Neuronal stem cell (in vitro differentiated cells): ENCODE data around the gene TBC1D20.
A peak's percentile ranks its signal among the peaks of the same experiment; 100 is the strongest.

Experiments
- DNase-seq: peaks from one replicate; pipeline ENCODE4 v3.0.0-alpha.2; 2013; ENCODE audit warnings: low spot score
- H2AFZ ChIP-seq: one replicate; pipeline ENCODE4 v1.6.1; 2013; ENCODE audit warnings: mild to moderate bottlenecking, low read length, inconsistent platforms
- H2AK5ac ChIP-seq: 2 replicates; pipeline ENCODE4 v1.6.1; 2013; ENCODE audit warnings: low read depth, mild to moderate bottlenecking, inconsistent platforms, low read length, moderate library complexity, mixed read lengths
- H2BK120ac ChIP-seq: 2 replicates; pipeline ENCODE4 v1.6.1; 2013; ENCODE audit warnings: low read depth, mild to moderate bottlenecking, inconsistent platforms, low read length, moderate library complexity, mixed read lengths
- H2BK12ac ChIP-seq: one replicate; pipeline ENCODE4 v1.6.1; 2013; ENCODE audit warnings: low read length, inconsistent platforms
- H2BK15ac ChIP-seq: 2 replicates; pipeline ENCODE4 v1.6.1; 2013; ENCODE audit warnings: mild to moderate bottlenecking, low read length, inconsistent platforms, mixed read lengths
- H2BK5ac ChIP-seq: one replicate; pipeline ENCODE4 v1.6.1; 2013; ENCODE audit warnings: inconsistent platforms, mild to moderate bottlenecking, low read length, moderate library complexity
- H3K14ac ChIP-seq: one replicate; pipeline ENCODE4 v1.6.1; 2013; ENCODE audit warnings: low read length, inconsistent platforms
- H3K18ac ChIP-seq: 2 replicates; pipeline ENCODE4 v1.6.1; 2013; ENCODE audit warnings: low read length, inconsistent platforms
- H3K23ac ChIP-seq: 2 replicates; pipeline ENCODE4 v1.6.1; 2013; ENCODE audit warnings: low read depth, mild to moderate bottlenecking, mixed read lengths, low read length, inconsistent platforms; ENCODE audit not compliant: poor library complexity
- H3K27ac ChIP-seq: replicated peaks from 3 replicates; pipeline ENCODE4 v1.5.1; 2013; ENCODE audit warnings: low read length, inconsistent platforms
- H3K27me3 ChIP-seq, 3 experiments: 2 replicates each; pipeline ENCODE4 v1.6.1; 2013; ENCODE audit warnings: low read length in 3 of 3, mild to moderate bottlenecking in 2 of 3, inconsistent platforms in 1 of 3, low read depth in 1 of 3, mixed read lengths in 1 of 3, moderate library complexity in 1 of 3; ENCODE audit not compliant: control insufficient read depth in 3 of 3, insufficient read depth in 3 of 3
- H3K36me3 ChIP-seq, 2 donors: replicated peaks in 1 of 2; 2 replicates each; pipeline ENCODE4 v1.6.1; 2013; ENCODE audit warnings: low read length in 2 of 2; ENCODE audit not compliant: control insufficient read depth in 2 of 2, insufficient read depth in 2 of 2
- H3K4ac ChIP-seq: 2 replicates; pipeline ENCODE4 v1.6.1; 2013; ENCODE audit warnings: inconsistent platforms, mild to moderate bottlenecking, low read length, moderate library complexity
- H3K4me1 ChIP-seq, 2 donors: 1 replicate in 1 of 2; 2 replicates in 1 of 2; pipeline ENCODE4 v1.6.1; 2013; ENCODE audit warnings: low read length in 2 of 2, low read depth in 1 of 2; ENCODE audit not compliant: control insufficient read depth in 2 of 2, insufficient read depth in 1 of 2
- H3K4me2 ChIP-seq: one replicate; pipeline ENCODE4 v1.6.1; 2013; ENCODE audit warnings: mild to moderate bottlenecking, low read length, inconsistent platforms; ENCODE audit not compliant: insufficient read depth, poor library complexity, severe bottlenecking
- H3K4me3 ChIP-seq, 2 donors: 2 replicates each; pipeline ENCODE4 v1.5.1; 2013; ENCODE audit warnings: low read length in 2 of 2, mild to moderate bottlenecking in 2 of 2, inconsistent platforms in 1 of 2, moderate library complexity in 1 of 2
- H3K79me1 ChIP-seq: one replicate; pipeline ENCODE4 v1.6.1; 2013; ENCODE audit warnings: low read depth, mild to moderate bottlenecking, inconsistent platforms, low read length, moderate library complexity
- H3K9ac ChIP-seq: one replicate; pipeline ENCODE4 v1.6.1; 2013; ENCODE audit warnings: mild to moderate bottlenecking, low read depth, low read length, inconsistent platforms; ENCODE audit not compliant: poor library complexity
- H3K9me3 ChIP-seq, 2 donors: replicated peaks in 1 of 2; 2 replicates each; pipeline versions ENCODE3 to v1.6.1; 2013; ENCODE audit warnings: low read length in 2 of 2, mild to moderate bottlenecking in 2 of 2, inconsistent platforms in 1 of 2, low read depth in 1 of 2, mixed read lengths in 1 of 2, moderate library complexity in 1 of 2; ENCODE audit not compliant: control insufficient read depth in 2 of 2, insufficient read depth in 1 of 2
- H4K8ac ChIP-seq: one replicate; pipeline ENCODE4 v1.6.1; 2013; ENCODE audit warnings: low read depth, mild to moderate bottlenecking, inconsistent platforms, low read length, moderate library complexity
- H4K91ac ChIP-seq: one replicate; pipeline ENCODE4 v1.6.1; 2013; ENCODE audit warnings: low read length, low read depth, mild to moderate bottlenecking, inconsistent platforms; ENCODE audit not compliant: poor library complexity
- WGBS, 2 donors: extraction: QIAGEN DNeasy Blood & Tissue Kit; methylation state at CpG; one replicate each; pipeline ENCODE4 v1.1.7; 2013; ENCODE audit warnings: missing lambda C conversion rate in 2 of 2, mixed read lengths in 1 of 2; ENCODE audit not compliant: insufficient read length in 2 of 2, insufficient replicate concordance in 1 of 2; ENCODE audit errors: extremely low coverage in 2 of 2; 5-methylcytosine and 5-hydroxymethylcytosine counted together

TBC1D20 gene

GRCh38 chr20:426566-426965 lies 35.8 kb downstream of the TBC1D20 start:
- H3K27ac ChIP-seq, result no peak overlapping the region
- no peaks in the 10 kb centered on the region for H3K4me1 ChIP-seq
- H3K14ac ChIP-seq, result no peak overlapping the region
- H3K79me1 ChIP-seq, result peaks cover 3% of the 10 kb centered on the region
- H4K91ac ChIP-seq, result no peak overlapping the region
- no peak overlapping the region for H2AK5ac ChIP-seq
- no peak overlapping the region for H3K4me2 ChIP-seq
- H3K27me3 ChIP-seq, result no peaks in the 10 kb centered on the region
- H2BK15ac ChIP-seq, result no peak overlapping the region
- H2BK120ac ChIP-seq, result no peak overlapping the region
- no peak overlapping the region for H3K4ac ChIP-seq
- no peak overlapping the region for H3K4me3 ChIP-seq
- H3K23ac ChIP-seq, result no peak overlapping the region
- no peak overlapping the region for H2BK5ac ChIP-seq
- no peak overlapping the region for H3K18ac ChIP-seq
- no peak overlapping the region for H3K9ac ChIP-seq
- no peak overlapping the region for H2BK12ac ChIP-seq
- H3K9me3 ChIP-seq, result peaks cover 0 to 2% of the 10 kb centered on the region in 2 donors
- no peak for DNase-seq
- peaks cover 33 to 77% of the 10 kb centered on the region in 2 donors for H3K36me3 ChIP-seq
- H4K8ac ChIP-seq, result no peak overlapping the region
- H2AFZ ChIP-seq, result no peak overlapping the region
- WGBS, 2 donors, result no CpG with 5 or more reads among the region's 2 CpGs

DNA sequence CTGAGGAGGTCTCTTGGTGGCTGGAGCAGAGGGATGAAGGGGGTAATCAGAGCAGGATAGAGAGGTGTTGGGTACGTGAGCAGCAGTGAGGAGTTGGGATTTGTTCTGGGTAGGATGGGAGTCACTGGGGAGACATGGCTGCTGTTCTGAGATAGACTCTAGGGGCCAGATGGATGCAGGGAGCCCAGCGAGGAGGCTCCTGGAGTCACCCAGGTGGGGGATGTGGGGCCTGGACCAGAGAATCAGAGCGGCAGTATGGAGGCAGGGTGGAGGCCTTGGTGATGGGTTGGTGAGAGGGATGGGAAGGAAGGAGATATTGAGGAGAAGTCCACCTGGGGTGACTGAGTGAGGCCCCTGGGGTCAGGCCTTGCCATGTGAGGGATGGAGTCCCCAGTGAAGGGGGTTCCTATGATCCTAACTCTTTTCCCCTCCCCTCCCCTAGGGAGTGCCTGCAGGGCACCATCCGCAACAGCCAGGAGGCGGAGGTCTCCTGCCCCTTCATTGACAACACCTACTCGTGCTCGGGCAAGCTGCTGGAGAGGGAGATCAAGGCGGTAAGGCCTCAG lies 40.6 kb downstream of the TBC1D20 start:
- no CpG with 5 or more reads among the region's 8 CpGs for WGBS, 2 donors
- Histone ChIP-seq H3K9me3 (peaks cover 0 to 2% of the 10 kb centered on the region in 2 donors), H3K36me3 (peaks cover 38 to 79% of the 10 kb centered on the region in 2 donors)

DNA sequence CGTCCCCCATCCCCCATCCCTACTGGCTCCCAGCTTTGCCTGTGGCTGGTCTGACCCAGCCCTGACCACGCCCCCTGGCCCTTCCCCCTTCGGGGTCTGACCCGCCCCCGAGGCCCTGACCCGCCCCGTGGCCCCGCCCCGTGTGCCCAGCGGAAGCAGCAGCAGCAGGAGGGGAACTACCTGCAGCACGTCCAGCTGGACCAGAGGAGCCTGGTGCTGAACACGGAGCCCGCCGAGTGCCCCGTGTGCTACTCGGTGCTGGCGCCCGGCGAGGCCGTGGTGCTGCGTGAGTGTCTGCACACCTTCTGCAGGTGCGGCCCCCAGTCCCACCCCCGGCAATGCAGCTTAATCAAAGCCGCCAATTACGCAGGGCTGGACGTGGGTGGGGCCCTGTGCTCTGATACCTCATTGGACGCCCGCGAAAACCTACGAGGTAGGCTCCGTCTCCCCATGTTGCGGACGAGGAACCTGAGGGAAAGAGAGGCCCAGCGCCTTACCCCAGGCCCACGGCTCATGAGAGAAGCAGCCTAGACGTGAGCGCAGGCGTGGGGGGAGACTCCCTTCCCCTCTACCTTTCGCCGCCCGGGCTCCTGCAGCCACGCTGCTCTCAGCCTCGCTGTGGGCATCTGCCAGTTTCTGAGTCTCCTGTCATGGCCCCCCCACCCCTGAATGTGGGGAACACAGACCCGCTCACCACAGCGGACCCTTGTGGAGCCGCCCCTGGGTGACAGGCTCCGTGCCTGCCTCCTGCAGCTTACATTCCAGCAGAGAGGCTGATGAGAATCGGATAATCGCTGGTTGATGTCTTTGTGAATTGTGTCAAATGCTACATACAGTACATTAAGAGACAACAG lies 41.4 kb downstream of the TBC1D20 start:
- H3K9me3 ChIP-seq, result peaks cover 0 to 2% of the 10 kb centered on the region in 2 donors
- no peak overlapping the region for H2BK12ac ChIP-seq
- H3K4me2 ChIP-seq, result no peak overlapping the region
- H2AFZ ChIP-seq, result no peak overlapping the region
- no peak overlapping the region for H3K18ac ChIP-seq
- no peak overlapping the region for H4K8ac ChIP-seq
- no peak overlapping the region for H4K91ac ChIP-seq
- WGBS, 2 donors, result no CpG with 5 or more reads among the region's 49 CpGs
- no peak overlapping the region for H3K9ac ChIP-seq
- H3K23ac ChIP-seq, result no peak overlapping the region
- no peak overlapping the region for H3K4me3 ChIP-seq
- H3K36me3 ChIP-seq, result peaks cover 37 to 78% of the 10 kb centered on the region in 2 donors
- no peak overlapping the region for H2BK15ac ChIP-seq
- no peak overlapping the region for H3K14ac ChIP-seq
- H2BK5ac ChIP-seq, result peak overlapping the region; percentile 75
- H3K27ac ChIP-seq, result no peak overlapping the region
- peak overlapping the region; percentile 53 for H3K4ac ChIP-seq
- no peak overlapping the region for H2BK120ac ChIP-seq
- DNase-seq, result no peak
- H3K27me3 ChIP-seq, result no peaks in the 10 kb centered on the region
- H3K4me1 ChIP-seq, result no peaks in the 10 kb centered on the region
- H3K79me1 ChIP-seq, result peaks cover 7% of the 10 kb centered on the region
- H2AK5ac ChIP-seq, result peak overlapping the region; percentile 56

More for the DNA sequence above, 40.6 kb downstream of the TBC1D20 start:
- H4K91ac ChIP-seq, result no peak overlapping the region
- H2BK12ac ChIP-seq, result no peak overlapping the region
- DNase-seq, result no peak
- H2AK5ac ChIP-seq, result no peak overlapping the region
- no peak overlapping the region for H3K14ac ChIP-seq
- H3K18ac ChIP-seq, result no peak overlapping the region
- no peaks in the 10 kb centered on the region for H3K27me3 ChIP-seq
- H3K4me2 ChIP-seq, result no peak overlapping the region
- no peak overlapping the region for H2AFZ ChIP-seq
- H3K9ac ChIP-seq, result peak overlapping the region; percentile 60
- peak overlapping the region; percentile 75 for H2BK5ac ChIP-seq
- H3K27ac ChIP-seq, result no peak overlapping the region
- H2BK15ac ChIP-seq, result no peak overlapping the region
- H3K23ac ChIP-seq, result no peak overlapping the region
- no peaks in the 10 kb centered on the region for H3K4me1 ChIP-seq
- H3K79me1 ChIP-seq, result peaks cover 7% of the 10 kb centered on the region
- no peak overlapping the region for H2BK120ac ChIP-seq
- no peak overlapping the region for H3K4ac ChIP-seq
- H4K8ac ChIP-seq, result no peak overlapping the region
- no peak overlapping the region for H3K4me3 ChIP-seq

GRCh38 chr20:420166-420620 lies 42.1 kb downstream of the TBC1D20 start:
- Histone ChIP-seq H3K4me2 (no peak overlapping the region), H2AK5ac (peak overlapping the region; percentile 63), H3K27me3 (no peaks in the 10 kb centered on the region), H2BK120ac (no peak overlapping the region), H4K91ac (no peak overlapping the region), H3K9ac (no peak overlapping the region), H3K18ac (peak overlapping the region; percentile 48), H3K4ac (no peak overlapping the region), H2AFZ (no peak overlapping the region), H3K36me3 (peaks cover 37 to 85% of the 10 kb centered on the region in 2 donors), H4K8ac (no peak overlapping the region), H3K79me1 (peaks cover 7% of the 10 kb centered on the region), H3K4me3 (no peak overlapping the region), H3K23ac (peak overlapping the region; percentile 91), H3K27ac (no peak overlapping the region), H2BK12ac (no peak overlapping the region), H2BK5ac (peak overlapping the region; percentile 24), H3K14ac (no peak overlapping the region), H3K4me1 (no peaks in the 10 kb centered on the region), H2BK15ac (no peak overlapping the region), H3K9me3 (peaks cover 0 to 2% of the 10 kb centered on the region in 2 donors)
- no CpG with 5 or more reads among the region's 20 CpGs for WGBS, 2 donors
- DNase-seq, result no peak
